ENCODE data around the gene SI. TPM values are rescaled to one million over a fixed set of nuclear protein-coding genes. Genes with fewer than 3 reads are reported as not detected.
"Not testable (repeated sequence)": the region's sequence is repeated elsewhere in the genome, so short reads cannot be mapped to it uniquely, and the experiment has no call there.

The SI gene
- not detected in 2 replicates for total RNA-seq

GRCh38 chr3:165078293-165078692 is at the start of gene SI:
Gene SI (minus strand): TSS chr3:165078496. CDS start chr3:165076012, 2,484 bp downstream.
- intact Hi-C loops (cut with micrococcal nuclease) = no loop called here

DNA sequence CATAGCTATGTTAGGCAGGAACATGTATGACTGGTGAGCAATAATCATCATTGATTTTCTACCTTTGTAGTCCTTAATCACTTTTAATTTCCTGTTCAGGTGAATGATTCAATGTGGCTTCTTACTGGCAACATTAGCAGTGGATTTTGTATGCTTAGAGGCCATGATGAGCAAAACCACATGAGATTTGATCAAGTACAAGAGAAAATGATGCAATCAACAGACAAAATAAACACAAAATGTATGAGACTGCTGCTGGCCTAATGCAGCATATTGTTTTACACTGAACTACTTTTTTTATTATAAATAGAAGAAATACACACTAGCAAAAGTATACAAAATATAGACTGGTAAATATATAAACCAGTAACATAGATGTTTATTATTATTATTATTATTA is 47.5 kb upstream of the SI start:
- intact Hi-C loops (cut with micrococcal nuclease) = no loop called here

GRCh38 chr3:165111401-165111800 is 33.1 kb upstream of the SI start:
- intact Hi-C loops (cut with micrococcal nuclease) = no loop called here

DNA sequence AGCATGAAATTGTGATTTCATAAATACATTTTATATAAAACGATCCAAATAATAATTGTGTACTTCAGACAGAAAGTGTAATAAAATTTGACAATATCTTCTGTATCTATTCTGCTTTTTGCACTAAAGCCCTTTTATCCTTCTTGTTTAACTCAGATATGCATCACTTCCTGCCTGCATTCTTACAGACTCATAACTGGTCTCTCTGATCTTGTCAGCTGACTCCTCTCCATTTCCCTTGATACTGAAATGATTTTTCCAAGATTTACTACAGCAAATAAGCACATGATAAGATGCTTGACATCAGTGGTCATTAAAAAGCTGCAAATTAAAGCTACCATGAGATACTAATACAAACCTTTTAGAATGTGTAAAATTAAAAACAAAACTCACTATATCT is 25.3 kb upstream of the SI start:
- intact Hi-C loops (cut with micrococcal nuclease) = no loop called here

- intact Hi-C loops (cut with micrococcal nuclease) = no loop called here
Measured at GRCh38 chr3:165082650-165083049, 4.4 kb upstream of the SI start.

DNA sequence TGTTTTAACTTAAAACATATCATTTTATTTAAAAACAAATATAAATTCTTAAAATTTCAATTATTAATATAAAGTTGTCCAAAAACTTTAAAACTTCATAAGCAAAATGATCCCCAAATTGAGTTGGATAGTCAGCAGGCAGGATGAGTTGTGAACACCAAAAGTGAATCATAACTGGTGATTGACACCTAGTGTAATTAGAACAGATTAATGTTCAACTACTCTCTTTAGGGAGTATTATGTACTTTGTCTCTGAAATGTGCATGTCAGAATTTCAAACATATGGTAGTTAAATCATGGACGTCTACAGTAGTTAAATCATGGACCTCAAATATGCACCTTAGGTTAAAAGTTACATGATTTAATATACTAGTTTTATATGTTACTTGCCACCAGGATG is 2.9 kb upstream of the SI start:
- intact Hi-C loops (cut with micrococcal nuclease) = no loop called here

DNA sequence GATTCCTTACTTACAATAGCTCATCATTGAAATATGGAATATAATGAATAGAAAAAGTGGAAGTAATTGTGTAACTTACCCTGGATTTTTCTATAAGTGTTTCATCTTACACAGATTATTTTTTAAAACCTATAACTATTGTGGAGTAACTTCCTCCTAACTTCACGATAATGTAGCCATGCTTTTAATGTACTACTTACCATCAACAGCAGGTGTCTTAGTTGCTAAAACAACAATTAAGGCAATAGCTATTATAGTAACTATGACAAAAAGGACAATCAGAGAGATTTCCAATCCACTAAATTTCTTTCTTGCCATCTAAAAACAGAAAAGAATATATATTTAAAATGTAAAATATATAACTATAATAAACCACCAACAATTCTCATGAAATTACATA is 2.6 kb downstream of the SI start:
- intact Hi-C loops (cut with micrococcal nuclease) = no loop called here

DNA sequence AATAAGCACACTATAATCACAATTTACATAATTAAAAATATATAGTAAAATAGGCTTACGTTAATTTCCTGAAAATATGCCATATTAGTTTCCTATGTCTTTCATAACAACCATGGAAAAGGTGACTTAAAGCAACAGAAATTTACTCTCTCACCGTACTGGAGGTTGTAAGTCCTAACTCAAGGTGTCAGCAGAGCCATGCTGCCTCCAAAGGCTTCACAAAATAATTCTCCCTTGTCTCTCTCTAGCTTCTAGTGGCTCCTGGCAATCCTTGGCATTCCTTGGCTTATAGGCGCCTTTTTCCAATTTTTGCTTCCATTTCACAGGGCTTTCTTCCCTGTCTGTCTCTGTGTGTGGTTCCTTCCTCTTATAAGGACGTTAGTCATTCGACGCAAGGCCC is 7.6 kb downstream of the SI start:
- intact Hi-C loops (cut with micrococcal nuclease) = no loop called here

DNA sequence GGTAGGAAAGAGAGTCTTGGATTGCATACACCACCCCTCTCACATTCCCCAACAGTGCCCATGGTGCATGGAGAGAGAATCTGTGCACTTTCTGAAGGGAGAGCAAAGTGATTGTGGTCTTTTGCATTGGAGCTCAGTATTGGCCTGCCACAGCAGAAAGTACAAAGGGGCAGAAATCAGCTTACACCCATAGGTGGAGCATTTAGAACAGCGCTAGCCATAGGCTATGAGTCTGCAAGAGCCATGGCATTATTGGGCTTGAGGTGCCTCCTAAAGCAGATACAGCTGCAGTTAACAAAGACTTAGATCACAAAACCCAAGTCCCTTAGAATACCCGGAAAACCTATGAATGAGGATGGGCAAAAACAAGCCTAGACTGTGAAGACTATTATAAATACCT is 21.8 kb downstream of the SI start:
- intact Hi-C loops (cut with micrococcal nuclease) = no loop called here

- intact Hi-C loops (cut with micrococcal nuclease) = no loop called here
Measured at GRCh38 chr3:165040186-165040585, 38.1 kb downstream of the SI start.

DNA sequence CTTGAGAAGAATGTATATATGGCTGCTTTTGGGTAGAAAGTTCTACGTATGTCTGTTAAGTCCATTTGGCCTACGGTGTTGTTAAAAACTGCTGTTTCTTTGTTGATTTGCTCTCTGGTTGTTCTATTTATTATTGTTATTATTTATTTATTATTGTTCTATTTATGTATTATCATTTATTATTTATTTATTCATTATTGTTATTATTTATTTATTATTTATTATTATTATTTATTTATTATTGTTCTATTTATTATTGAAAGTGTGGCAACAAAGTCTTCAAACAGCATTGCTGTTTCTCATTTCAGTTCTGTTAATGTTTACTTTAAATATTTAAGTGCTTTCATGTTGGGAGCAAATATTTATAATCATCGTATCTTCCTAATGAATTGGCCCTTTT is 66.7 kb downstream of the SI start:
- intact Hi-C loops (cut with micrococcal nuclease) = no loop called here

DNA sequence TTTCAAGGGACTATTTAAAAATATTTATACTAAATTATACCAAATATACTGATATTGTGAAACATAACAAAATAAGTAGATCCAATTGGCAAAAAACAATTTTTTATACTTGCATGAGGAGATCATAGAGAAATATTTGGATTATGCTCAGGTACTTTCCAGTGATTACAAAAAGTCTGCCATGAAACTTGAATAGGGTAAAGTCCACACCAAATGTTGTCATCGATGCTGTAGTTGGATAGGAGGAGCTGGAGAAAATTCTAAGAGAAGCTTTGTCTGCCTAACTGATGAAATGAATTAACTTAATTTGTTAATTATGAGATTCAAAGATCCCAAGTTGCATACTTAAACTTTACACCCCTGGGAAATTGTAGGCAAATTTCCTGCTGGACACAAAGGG is 93.3 kb downstream of the SI start:
- intact Hi-C loops (cut with micrococcal nuclease) = no loop called here

DNA sequence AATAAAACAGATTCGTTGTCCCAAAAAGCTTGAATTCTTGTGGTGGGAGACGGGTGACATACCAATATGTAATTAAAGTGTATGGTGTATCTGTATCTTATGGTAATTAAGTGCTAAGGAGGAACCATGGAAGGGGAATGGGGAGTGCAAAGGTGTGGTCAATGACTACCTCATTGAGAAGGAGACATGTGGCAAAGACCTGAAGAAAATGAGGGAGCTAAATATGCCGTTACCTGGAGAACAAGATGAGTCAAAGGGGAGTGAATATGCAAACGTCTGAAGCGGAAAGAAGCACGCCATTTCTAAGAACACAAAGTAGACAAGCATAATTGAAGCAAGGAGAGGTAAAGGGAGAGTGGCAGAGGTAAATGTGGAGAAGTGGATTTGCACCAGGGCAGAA is 115.7 kb downstream of the SI start:
- intact Hi-C loops (cut with micrococcal nuclease) = no loop called here

GRCh38 chr3:164952966-164953365 is 125.3 kb downstream of the SI start:
- intact Hi-C loops (cut with micrococcal nuclease) = no loop called here

DNA sequence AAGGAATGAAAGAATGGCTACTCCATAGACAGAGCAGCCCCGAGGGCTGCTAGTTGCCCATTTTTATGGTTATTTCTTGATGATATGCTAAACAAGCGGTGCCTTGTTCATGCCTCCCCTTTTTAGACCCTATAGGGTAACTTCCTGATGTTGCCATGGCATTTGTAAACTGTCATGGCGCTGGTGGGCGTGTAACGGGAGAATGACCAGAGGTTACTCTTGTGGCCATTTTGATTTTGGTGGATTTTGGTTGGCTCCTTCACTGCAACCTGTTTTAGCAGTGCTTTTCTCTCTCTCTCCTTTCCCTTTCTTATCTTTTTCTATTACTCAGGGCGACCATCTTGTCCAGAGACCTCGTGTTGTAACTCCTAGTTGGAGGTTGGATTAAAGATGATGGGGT is 126.9 kb downstream of the SI start:
- intact Hi-C loops (cut with micrococcal nuclease) = not testable (repeated sequence)

GRCh38 chr3:164940745-164941144 is 137.6 kb downstream of the SI start:
- intact Hi-C loops (cut with micrococcal nuclease) = no loop called here

DNA sequence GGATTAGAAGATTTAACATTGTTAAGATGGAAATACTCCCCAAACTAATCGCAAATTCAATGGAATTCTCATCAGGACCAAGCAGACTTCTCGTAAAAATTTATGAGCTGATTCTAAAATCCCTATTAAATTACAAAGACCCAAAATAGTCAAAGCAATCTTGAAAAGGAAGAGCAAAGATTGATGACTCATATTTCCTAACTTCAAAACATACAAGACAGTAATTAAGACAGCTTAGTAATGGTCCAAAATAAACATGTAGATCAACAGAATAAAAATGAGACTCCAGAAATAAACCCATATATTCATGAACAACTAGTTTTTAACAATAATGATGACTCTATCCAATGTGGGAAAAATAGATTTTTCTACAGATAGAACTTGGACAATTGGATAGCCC is 148.7 kb downstream of the SI start:
- intact Hi-C loops (cut with micrococcal nuclease) = no loop called here

Other genes starting within 250 kb of the SI start
- gene SLITRK3, start 117.9 kb upstream of the SI start, total RNA-seq = not detected in 2 replicates

All from T-helper 2 cell treated with Interferon-gamma antibody and Interleukin-4, amounts not matched to agents 100 ng/mL and 5 ng/mL, for 36 hours (primary cell).